Omental fat pad (tissue), 4 donors: ENCODE results near the gene AGMO. TPM values are rescaled to one million over a fixed set of nuclear protein-coding genes. Genes with fewer than 3 reads are reported as not detected.

Source experiments
- ATAC-seq: fragments of 150-250 bp; one replicate; pipeline ENCODE4 v1.9.1; 2016; ENCODE audit warnings: mild to moderate bottlenecking, moderate library complexity; ENCODE audit not compliant: low FRiP score
- DNase-seq: peaks from one replicate; pipeline ENCODE4 v3.0.0-alpha.2; 2019; ENCODE audit warnings: low spot score
- CTCF ChIP-seq, 3 donors: fragments of 450-650 bp; IDR thresholded peaks; one replicate each; pipeline ENCODE4 v1.5.1; 2016 to 2017; ENCODE audit warnings: antibody characterized with exemption in 3 of 3, mild to moderate bottlenecking in 3 of 3, moderate library complexity in 2 of 3
- total RNA-seq, 4 donors: library from RNA; depleted of rRNA; stranded (reverse); fragments of >200 nt; gene quantifications; one replicate each; pipeline ENCODE4 v1.1.0, GENCODE V29; 2016

The AGMO gene
- total RNA-seq, 4 donors from 2014 or later = 2.2 to 21.1 (median 3.9) TPM

GRCh38 chr7:15399441-15399840 is 162.4 kb downstream of the AGMO start:
- ATAC-seq = no peak
- no peak for DNase-seq
- no peak for TF ChIP-seq CTCF (IDR thresholded peaks at IDR 0.05)

GRCh38 chr7:15397922-15398760 is 163.7 kb downstream of the AGMO start:
- ATAC-seq (no peak), DNase-seq (no peak)
- no peak for TF ChIP-seq CTCF (IDR thresholded peaks at IDR 0.05)

GRCh38 chr7:15397159-15397550 is 164.7 kb downstream of the AGMO start:
- TF ChIP-seq CTCF (IDR thresholded peaks at IDR 0.05) = no peak
- ATAC-seq (no peak), DNase-seq (no peak)

GRCh38 chr7:15396210-15397158 is 165.3 kb downstream of the AGMO start:
- ATAC-seq = no peak
- TF ChIP-seq CTCF (IDR thresholded peaks at IDR 0.05) = no peak

GRCh38 chr7:15389073-15389472 is 172.7 kb downstream of the AGMO start:
- DNase-seq = no peak
- no peak for TF ChIP-seq CTCF (IDR thresholded peaks at IDR 0.05)
- ATAC-seq = no peak

More at GRCh38 chr7:15396210-15397158, 165.3 kb downstream of the AGMO start:
- DNase-seq = no peak

- no peak for TF ChIP-seq CTCF (IDR thresholded peaks at IDR 0.05)
- no peak for DNase-seq
- no peak for ATAC-seq
These were observed 183.2 kb downstream of the AGMO start for GRCh38 chr7:15378494-15379145.
